Measurements from ENCODE around the gene IL11.

- TF ChIP-seq CTCF (IDR thresholded peaks at IDR 0.05; ENCODE audit: extremely low read depth in 1 of 2, insufficient read depth in 1 of 2, low read depth in 1 of 2, low read length in 2 of 2) (no peak), POLR2A (IDR thresholded peaks at IDR 0.05; ENCODE audit: low read depth, low read length) (no peak), POLR2AphosphoS5 (IDR thresholded peaks at IDR 0.05; ENCODE audit: insufficient read depth, low read depth, low read length) (no peak), MYC (IDR thresholded peaks at IDR 0.05; ENCODE audit: low read depth, low read length) (no peak), JUN (IDR thresholded peaks at IDR 0.05; ENCODE audit: borderline replicate concordance, insufficient read depth, insufficient read length, low read depth) (no peak), MAX (IDR thresholded peaks at IDR 0.05; ENCODE audit: insufficient read depth, insufficient read length) (no peak), EZH2 (IDR thresholded peaks at IDR 0.05; ENCODE audit: borderline replicate concordance, low read depth, low read length, severe bottlenecking) (no peak)
Observed at GRCh38 chr19:55410168-55410567, 39.9 kb upstream of the IL11 start.
